NCI-H345 treated with DMSO at 0.1 percent for 48 hours (cell line): ENCODE data around the gene RGN.
A peak's percentile ranks its signal among the peaks of the same experiment; 100 is the strongest.
"Not testable (repeated sequence)": the region's sequence is repeated elsewhere in the genome, so short reads cannot be mapped to it uniquely, and the experiment has no call there.

Experiments used
- DNase-seq: peaks from one replicate; lab custom pipeline; 2025; ENCODE audit not compliant: unreplicated experiment; lab: John Stamatoyannopoulos, UW

The RGN gene

GRCh38 chrX:47116551-47117110 lies 38.4 kb downstream of the RGN start:
- not testable (repeated sequence) for DNase-seq

DNA sequence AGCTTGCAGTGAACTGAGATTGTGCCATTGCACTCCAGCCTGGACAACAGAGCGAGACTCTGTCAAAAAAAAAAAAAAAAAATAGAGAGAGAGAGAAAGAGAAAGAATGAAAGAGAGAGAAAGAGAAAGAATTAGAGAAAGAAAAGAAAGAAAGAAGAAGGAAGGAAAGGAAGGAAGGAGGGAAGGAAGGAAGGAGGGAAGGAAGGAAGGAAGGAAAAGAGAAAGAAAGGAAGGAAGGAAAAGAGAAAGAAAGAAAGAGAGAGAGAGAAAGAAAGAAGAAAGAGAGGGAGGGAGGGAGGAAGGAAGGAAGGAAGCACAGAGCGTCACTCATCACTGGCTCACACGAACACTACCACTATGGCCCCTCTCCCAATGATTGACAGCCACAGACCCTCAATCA lies 46.2 kb downstream of the RGN start:
- DNase-seq, result not testable (repeated sequence)

GRCh38 chrX:47129157-47129898 lies 51.1 kb downstream of the RGN start:
- DNase-seq, result peak; percentile 86

DNA sequence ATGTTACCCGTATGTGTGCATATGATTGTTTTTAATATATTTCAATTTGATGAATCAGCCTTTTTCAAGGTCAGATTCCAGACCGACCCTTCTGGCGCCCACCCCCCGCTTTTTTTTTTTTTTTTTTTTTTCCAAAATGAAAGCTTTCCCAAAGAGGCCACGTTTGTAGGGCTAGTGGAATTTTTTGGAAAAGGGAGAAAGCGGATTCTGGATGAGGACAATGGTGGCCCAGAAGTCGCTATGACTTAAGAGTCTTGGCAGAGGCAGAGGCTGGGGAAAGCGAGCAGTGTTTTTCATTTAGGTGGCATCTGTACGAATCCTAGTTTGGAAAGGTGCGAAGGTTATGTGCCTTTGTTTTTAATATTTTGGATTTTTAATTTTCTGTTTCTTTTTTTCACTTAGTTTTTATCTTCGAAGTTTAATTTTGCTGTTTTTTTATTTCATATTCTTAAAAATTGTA lies 51.7 kb downstream of the RGN start:
- no peak for DNase-seq

DNA sequence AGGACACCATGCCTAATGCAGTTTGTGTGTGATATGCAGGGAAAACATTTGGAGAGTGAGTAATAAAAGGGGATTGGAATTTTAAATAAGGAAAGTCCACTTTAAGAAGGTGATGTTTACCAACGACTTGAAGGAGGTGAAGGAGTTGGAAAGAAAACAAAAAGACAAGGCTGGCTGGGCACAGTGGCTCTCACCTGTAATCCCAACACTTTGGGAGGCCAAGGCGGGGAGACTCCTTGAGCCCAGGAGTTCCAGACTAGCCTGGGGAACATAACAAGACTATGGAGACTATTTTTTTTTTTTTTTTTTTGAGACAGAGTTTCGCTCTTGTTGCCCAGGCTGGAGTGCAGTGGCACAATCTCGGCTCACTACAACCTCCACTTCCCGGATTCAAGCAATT lies 55.2 kb downstream of the RGN start:
- no peak for DNase-seq

DNA sequence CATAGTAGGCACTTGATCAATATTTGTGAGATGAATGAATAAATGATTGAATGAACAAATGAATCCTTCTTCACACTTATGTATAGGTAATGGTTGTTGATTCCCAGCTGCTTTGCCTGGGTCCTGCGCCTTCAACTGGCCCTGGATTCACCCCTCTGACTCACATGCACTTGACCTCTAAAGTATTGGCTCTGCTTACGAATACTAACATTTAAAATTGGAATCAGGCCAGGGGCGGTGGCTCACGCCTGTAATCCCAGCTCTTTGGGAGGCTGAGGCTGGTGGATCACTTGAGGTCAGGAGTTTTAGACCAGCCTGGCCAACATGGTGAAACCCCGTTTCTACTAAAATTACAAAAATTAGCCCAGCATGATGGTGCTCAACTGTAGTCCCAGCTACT lies 57.4 kb downstream of the RGN start:
- not testable (repeated sequence) for DNase-seq

DNA sequence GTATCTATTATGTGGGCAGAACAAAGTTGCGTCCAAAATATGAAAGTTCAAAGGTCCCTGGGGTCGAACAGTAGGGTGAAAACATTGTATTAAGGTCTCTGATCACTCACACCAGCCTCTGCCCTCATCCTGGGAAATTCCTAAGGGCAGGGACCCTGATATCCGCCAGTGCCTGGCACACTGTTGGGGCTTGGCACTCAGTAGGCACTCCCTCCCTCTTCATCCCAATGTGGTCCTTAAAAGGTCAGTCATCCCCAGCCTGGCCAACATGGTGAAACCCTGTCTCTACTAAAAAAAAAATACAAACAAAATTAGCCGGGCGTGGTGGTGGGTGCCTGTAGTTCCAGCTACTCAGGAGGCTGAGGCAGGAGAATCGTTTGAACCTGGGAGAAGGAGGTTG lies 59.9 kb downstream of the RGN start:
- no peak for DNase-seq
